Endothelial cell of umbilical vein (primary cell): ENCODE results near the gene IGFL1. TPM values are rescaled to one million over a fixed set of nuclear protein-coding genes. Genes with fewer than 3 reads are reported as not detected.
A peak's percentile ranks its signal among the peaks of the same experiment; 100 is the strongest.
"Not testable (repeated sequence)": the region's sequence is repeated elsewhere in the genome, so short reads cannot be mapped to it uniquely, and the experiment has no call there.

ENCODE experiments used
- BruUV-seq: library from RNA; stranded (reverse); fragments of 400-500 nt; replicated peaks from 2 replicates; lab custom pipeline; 2021; lab: Mats Ljungman, UMichigan
- CTCF ChIA-PET: fragments of 300-600, 350-600 bp; sonication (Branson Sonifier 250); formaldehyde crosslinking; loops from one replicate; lab custom pipeline; 2021; ENCODE audit warnings: antibody characterized with exemption, inconsistent platforms; lab: Charles Lee
- POLR2A ChIA-PET: fragments of 300-600, 350-600 bp; sonication (Branson Sonifier 250); formaldehyde crosslinking; loops from one replicate; lab custom pipeline; 2021; ENCODE audit warnings: antibody characterized with exemption, inconsistent platforms; lab: Charles Lee
- DNase-seq: peaks from one replicate; pipeline ENCODE4 v3.0.0-alpha.2; 2011; ENCODE audit warnings: low read depth, low spot score
- FAIRE-seq: peaks from 2 replicates; lab custom pipeline; 2011; peaks lifted over from hg19 to GRCh38; lab: Jason Lieb, UNC
- H2AFZ ChIP-seq: 2 replicates; pipeline ENCODE4 v1.6.0; 2012; ENCODE audit warnings: low read depth, low read length, control low read depth, inconsistent platforms
- H3K27ac ChIP-seq: 2 replicates; pipeline ENCODE4 v1.5.1; 2011; ENCODE audit warnings: low read depth, mild to moderate bottlenecking, control low read depth, low read length, moderate library complexity; ENCODE audit not compliant: insufficient read depth
- H3K27me3 ChIP-seq, 2 experiments: 2 replicates each; pipeline versions ENCODE4 v1.6.0 to v1.6.1; 2011; ENCODE audit warnings: low read length in 2 of 2, mixed read lengths in 1 of 2; ENCODE audit not compliant: control insufficient read depth in 2 of 2, insufficient read depth in 2 of 2
- H3K36me3 ChIP-seq, 2 experiments: 2 replicates in 1 of 2; 3 replicates in 1 of 2; pipeline ENCODE4 v1.5.1; 2011; ENCODE audit warnings: low read length in 2 of 2, mild to moderate bottlenecking in 1 of 2, moderate library complexity in 1 of 2; ENCODE audit not compliant: control insufficient read depth in 2 of 2, insufficient read depth in 2 of 2; ENCODE audit errors: extremely low read depth in 1 of 2
- H3K4me1 ChIP-seq: 3 replicates; pipeline ENCODE4 v1.5.1; 2011; ENCODE audit warnings: mild to moderate bottlenecking, low read length; ENCODE audit not compliant: control insufficient read depth, insufficient read depth; ENCODE audit errors: extremely low read depth
- H3K4me2 ChIP-seq: 2 replicates; pipeline ENCODE4 v1.6.1; 2011; ENCODE audit warnings: low read length, control low read depth, mixed read lengths; ENCODE audit not compliant: insufficient read depth
- H3K4me3 ChIP-seq, 3 experiments: fragments of 200-600 bp in 1 of 3; sonication (generic), shearing (Covaris generic) in 1 of 3; replicated peaks in 1 of 3; 2 replicates each; pipeline ENCODE4 v1.5.1; 2011 to 2016; ENCODE audit warnings: control low read depth in 3 of 3, low read length in 3 of 3, mild to moderate bottlenecking in 2 of 3, inconsistent platforms in 1 of 3, low read depth in 1 of 3, moderate library complexity in 1 of 3; ENCODE audit not compliant: insufficient read depth in 1 of 3
- H3K79me2 ChIP-seq: 2 replicates; pipeline ENCODE4 v1.6.0; 2012; ENCODE audit warnings: low read length, inconsistent platforms; ENCODE audit not compliant: control insufficient read depth, insufficient read depth
- H3K9ac ChIP-seq: replicated peaks from 2 replicates; pipeline ENCODE3; 2011; ENCODE audit warnings: low read length, control low read depth; ENCODE audit not compliant: insufficient read depth; ENCODE audit errors: extremely low read depth
- H3K9me1 ChIP-seq: replicated peaks from 3 replicates; pipeline ENCODE4 v1.6.0; 2011; ENCODE audit warnings: mild to moderate bottlenecking, low read length; ENCODE audit not compliant: control insufficient read depth, insufficient read depth; ENCODE audit errors: extremely low read depth
- H3K9me3 ChIP-seq: replicated peaks from 2 replicates; pipeline ENCODE4 v1.5.1; 2012; ENCODE audit warnings: low read length, inconsistent platforms; ENCODE audit not compliant: control insufficient read depth, insufficient read depth
- H4K20me1 ChIP-seq: replicated peaks from 2 replicates; pipeline ENCODE3; 2011; ENCODE audit warnings: mild to moderate bottlenecking, low read length; ENCODE audit not compliant: control insufficient read depth, insufficient read depth; ENCODE audit errors: extremely low read depth
- FOS ChIP-seq: IDR thresholded peaks from 2 replicates; pipeline ENCODE4 v1.6.1; 2011; ENCODE audit warnings: mild to moderate bottlenecking, low read length, moderate library complexity, borderline replicate concordance; ENCODE audit not compliant: insufficient read depth
- JUN ChIP-seq: IDR thresholded peaks from 2 replicates; pipeline ENCODE4 v1.6.1; 2011; ENCODE audit warnings: borderline replicate concordance, low read depth; ENCODE audit not compliant: insufficient read length, insufficient read depth
- POLR2AphosphoS5 ChIP-seq: IDR thresholded peaks from 2 replicates; pipeline ENCODE4 v1.6.1; 2012; ENCODE audit warnings: low read depth, mild to moderate bottlenecking, control low read depth, low read length, moderate library complexity; ENCODE audit not compliant: insufficient read depth
- dilution Hi-C: fragments of 300-500 bp; cut with MboI; formaldehyde crosslinking; loops from one replicate; pipeline ENCODE4 v1.15.0; 2019; ENCODE audit warnings: low sequenced_read_pairs; ENCODE audit not compliant: extremely low pct_ligation_motif_present
- intact Hi-C: fragments of 100-400 bp; cut with micrococcal nuclease; formaldehyde crosslinking; loops from one replicate; pipeline ENCODE4 v1.10.0; 2022
- polyA plus RNA-seq, 4 experiments: library from polyadenylated mRNA; depleted of rRNA in 3 of 4; stranded (reverse) in 3 of 4; unstranded in 1 of 4; fragments of >200 nt; gene quantifications; 2 replicates each; pipeline versions ENCODE4 v1.2.1 to v1.2.3, GENCODE V29; 2011 to 2012; ENCODE audit warnings: missing spikeins in 1 of 4
- total RNA-seq: library from RNA; stranded (reverse); gene quantifications from 2 replicates; pipeline ENCODE4 v1.2.3, GENCODE V29; 2021

Gene IGFL1
- total and polyA plus RNA-seq, 2 donors (not counting 3 experiments of a cell fraction or from before 2014, with no cell fraction given): not detected

GRCh38 chr19:46262684-46263296 is 33.2 kb downstream of the IGFL1 start:
- H3K4me2 ChIP-seq: peak overlapping the region; percentile 21
- POLR2A ChIA-PET, H2AFZ ChIP-seq, H3K27me3 ChIP-seq, H3K4me3 ChIP-seq, dilution Hi-C loops, BruUV-seq, H4K20me1 ChIP-seq, H3K4me1 ChIP-seq, H3K79me2 ChIP-seq, H3K9me1 ChIP-seq, H3K27ac ChIP-seq, H3K36me3 ChIP-seq, intact Hi-C loops, H3K9me3 ChIP-seq, H3K9ac ChIP-seq: not testable (repeated sequence)
- peak; percentile 83 for TF ChIP-seq FOS
- peak; percentile 64 for TF ChIP-seq POLR2AphosphoS5
- TF ChIP-seq JUN: peak; percentile 80
- CTCF ChIA-PET: interaction anchor here (1.7 to 9.4 kb wide), 4 partner anchors 73 to 234 kb away, joined by 9 to 170 read pairs (median 98); no protein-coding TSS in a partner anchor
- FAIRE-seq (peak; percentile 89), DNase-seq (peak; percentile 69)

- POLR2A ChIA-PET, H2AFZ ChIP-seq, H3K9ac ChIP-seq, H3K9me3 ChIP-seq, H3K4me2 ChIP-seq, BruUV-seq, H3K4me1 ChIP-seq, H3K27me3 ChIP-seq, dilution Hi-C loops, H3K79me2 ChIP-seq, H3K9me1 ChIP-seq, FAIRE-seq, DNase-seq, H3K27ac ChIP-seq, H4K20me1 ChIP-seq, H3K4me3 ChIP-seq, H3K36me3 ChIP-seq: not testable (repeated sequence)
- CTCF ChIA-PET: interaction anchor here (0.5 to 9.4 kb wide), 28 partner anchors 8 to 382 kb away, joined by 3 to 170 read pairs (median 4); partner anchors contain the start of gene PGLYRP1
- intact Hi-C loops: loop anchor here (1.0 to 2.0 kb wide), 4 partner anchors 76 to 236 kb away; no protein-coding TSS in a partner anchor
Measured at GRCh38 chr19:46264801-46265200, 35.3 kb downstream of the IGFL1 start.
